PC-3 (cell line): ENCODE data around the gene GPHA2.

ENCODE experiments used
- CTCF ChIP-seq: fragments of 300-600 bp; sonication (generic); conservative IDR thresholded peaks from 2 replicates; pipeline ENCODE4 v1.5.1; 2017; ENCODE audit warnings: antibody characterized with exemption, low read depth, mild to moderate bottlenecking, low read length
- EZH2 ChIP-seq: fragments of 300-600 bp; sonication (generic); IDR thresholded peaks from one replicate; pipeline ENCODE4 v1.6.1; 2017; ENCODE audit warnings: antibody characterized with exemption, mild to moderate bottlenecking, low read length; ENCODE audit not compliant: unreplicated experiment
- EZH2phosphoT487 ChIP-seq: fragments of 300-600 bp; sonication (generic); IDR thresholded peaks from 2 replicates; pipeline ENCODE4 v1.6.1; 2018; ENCODE audit warnings: mild to moderate bottlenecking, antibody characterized with exemption, low read length, borderline replicate concordance

- TF ChIP-seq EZH2 (no peak), CTCF (no peak), EZH2phosphoT487 (no peak)
These were observed 41.0 kb upstream of the GPHA2 start for GRCh38 chr11:64976651-64977050.
